Heart right ventricle (tissue), 16 donors: Measurements from ENCODE around the gene MYLK3. TPM values are rescaled to one million over a fixed set of nuclear protein-coding genes. Genes with fewer than 3 reads are reported as not detected.
A peak's percentile ranks its signal among the peaks of the same experiment; 100 is the strongest.

ENCODE experiments used
- ATAC-seq, 8 donors: fragments of 200-7000 bp; cut with Tn5 transposase; one replicate each; pipeline ENCODE4 v1.9.1; 2020; ENCODE audit warnings: mild to moderate bottlenecking in 8 of 8, moderate library complexity in 8 of 8, moderate number of reproducible peaks in 1 of 8
- DNase-seq, 2 donors: peaks; one replicate each; pipeline ENCODE4 v3.0.0-alpha.2; 2020
- H3K27ac ChIP-seq, 10 donors: fragments of 200-600 bp; sonication (generic) in 2 of 10; one replicate each; pipeline versions ENCODE4 v1.5.0 to v1.8.0; 2020 to 2022; ENCODE audit warnings: mild to moderate bottlenecking in 3 of 10
- H3K27me3 ChIP-seq, 7 donors: fragments of 200-600 bp; one replicate each; pipeline ENCODE4 v1.8.0; 2021 to 2022; ENCODE audit warnings: mild to moderate bottlenecking in 2 of 7
- H3K36me3 ChIP-seq, 9 donors: fragments of 200-600 bp; sonication (generic) in 1 of 9; one replicate each; pipeline versions ENCODE4 v1.5.0 to v1.8.0; 2020 to 2022; ENCODE audit warnings: mild to moderate bottlenecking in 2 of 9
- H3K4me1 ChIP-seq, 9 donors: fragments of 200-600 bp; sonication (generic) in 1 of 9; one replicate each; pipeline versions ENCODE4 v1.5.0 to v1.8.0; 2020 to 2022; ENCODE audit warnings: mild to moderate bottlenecking in 4 of 9
- H3K4me3 ChIP-seq, 10 donors: fragments of 200-600 bp; sonication (generic) in 2 of 10; one replicate each; pipeline versions ENCODE4 v1.5.0 to v1.8.0; 2020 to 2022; ENCODE audit warnings: mild to moderate bottlenecking in 7 of 10, moderate library complexity in 2 of 10
- H3K9me3 ChIP-seq, 11 donors: fragments of 200-600 bp in 10 of 11; sonication (generic) in 2 of 11; one replicate each; pipeline versions ENCODE4 v1.5.0 to v1.8.0; 2013 to 2022; ENCODE audit warnings: mild to moderate bottlenecking in 2 of 11, control low read depth in 1 of 11, moderate library complexity in 1 of 11
- CTCF ChIP-seq, 9 donors: fragments of 200-600 bp; sonication (generic) in 2 of 9; IDR thresholded peaks; one replicate each; pipeline versions ENCODE4 v1.5.0 to v1.8.0; 2021 to 2022; ENCODE audit warnings: antibody characterized with exemption in 9 of 9, mild to moderate bottlenecking in 5 of 9, moderate library complexity in 1 of 9
- WGBS, 2 donors: extraction: QIAGEN DNeasy Blood & Tissue Kit; methylation state at CpG; one replicate each; pipeline ENCODE4 v1.1.7; 2013; ENCODE audit warnings: inconsistent platforms in 1 of 2; 5-methylcytosine and 5-hydroxymethylcytosine counted together
- intact Hi-C, 10 donors: fragments of 100-400 bp; cut with DNase I; formaldehyde crosslinking; loops; one replicate each; pipeline versions ENCODE4 v1.11.1 to v1.14.2; 2022
- polyA plus RNA-seq, 2 donors: library from polyadenylated mRNA; stranded (reverse); fragments of 200-250 nt; gene quantifications; one replicate each; pipeline ENCODE4 v1.2.3, GENCODE V29; 2013
- total RNA-seq, 10 donors: library from RNA; stranded (reverse); fragmentation: NEBNext Ultra II Directional in 3 of 10; extraction: Animal tissue kit (Norgen Biotek cat#: 25700) in 3 of 10; gene quantifications; one replicate each; pipeline versions ENCODE4 v1.2.1 to v1.2.4, GENCODE V29; 2021 to 2023
- donor health status: Arrhythmogenic right ventricular cardiomyopathy.
- donor health status: ischemic (EF 13 %, LVEDD 7.1; RV severe dilation, severe dysfunction).
- donor health status: healthy with polysubstance abuse.
- donor health status: DM: no; HTN: yes; CAD: no.
- donor health status: DM: no; HTN: no; CAD: no.
- donor health status: ischemic (EF 25% LVEDD 6.9; RV normal size, moderate dysfunction).
- donor health status: ischemic (EF 25% LVEDD 5.7; RV mildly dilated, moderate dysfunction).
- donor health status: healthy.
- donor health status: DM: yes; HTN: yes; CAD: no.
- donor health status: Ischemic cardiomyopathy.
- donor health status: ischemic (EF 35%, LVEDD 5.7; RV mildly dilated, moderate dysfunction).
- donor health status: nonischemic (EF 11% LVEDD 7.7; RV severe dilation, severe dysfunction).
- donor health status: DM: yes; HTN: yes; CAD: no.
- donor health status: PGD.
- donor health status: ischemic (EF 29% LVEDD 5.4; RV normal size, mild dysfunction).
- donor health status: nonischemic (EF 23%, LVEDD 6.1; RV moderate dilation, normal function).

Gene MYLK3
- total and polyA plus RNA-seq, 12 donors: 63.5 to 458 (median 256) TPM

- peaks cover 0 to 31% (median 0%) of the 10 kb centered on the region in 9 donors for H3K36me3 ChIP-seq
- H3K27me3 ChIP-seq: no peaks in the 10 kb centered on the region
- DNase-seq: no peak
- ATAC-seq: peak in 2 of 8 donors; percentile 2 to 13
- H3K9me3 ChIP-seq: no peaks in the 10 kb centered on the region
- no peak overlapping the region for H3K4me3 ChIP-seq
- WGBS, 2 donors: 33 to 36% methylated on average over 12 of the region's 12 CpGs
- H3K4me1 ChIP-seq: peaks cover 6 to 62% (median 27%) of the 10 kb centered on the region in 9 donors
- TF ChIP-seq CTCF (IDR thresholded peaks at IDR 0.05): no peak
- intact Hi-C loops: no loop called here
- peak overlapping the region in 8 of 10 donors; percentile 10 to 53 (median 27) for H3K27ac ChIP-seq
Observed at GRCh38 chr16:46736695-46737094, 11.4 kb downstream of the MYLK3 start.

GRCh38 chr16:46733319-46733830 lies 14.8 kb downstream of the MYLK3 start:
- no peaks in the 10 kb centered on the region for H3K9me3 ChIP-seq
- WGBS, 2 donors: 65 to 79% methylated on average over 9 of the region's 9 CpGs
- H3K27ac ChIP-seq: peak overlapping the region in 5 of 10 donors; percentile 2 to 80 (median 71)
- no peak for TF ChIP-seq CTCF (IDR thresholded peaks at IDR 0.05)
- intact Hi-C loops: no loop called here
- H3K27me3 ChIP-seq: no peaks in the 10 kb centered on the region
- DNase-seq: no peak
- H3K4me3 ChIP-seq: no peak overlapping the region
- no peak for ATAC-seq
- peaks cover 9 to 68% (median 35%) of the 10 kb centered on the region in 9 donors for H3K4me1 ChIP-seq
- peaks cover 0 to 30% (median 0%) of the 10 kb centered on the region in 9 donors for H3K36me3 ChIP-seq

GRCh38 chr16:46732561-46732960 lies 15.6 kb downstream of the MYLK3 start:
- DNase-seq (no peak), ATAC-seq (peak in 1 of 8 donors; percentile 3)
- intact Hi-C loops: no loop called here
- Histone ChIP-seq H3K9me3 (no peaks in the 10 kb centered on the region), H3K4me3 (no peak overlapping the region), H3K4me1 (peaks cover 9 to 60% (median 33%) of the 10 kb centered on the region in 9 donors), H3K27ac (peak overlapping the region in 8 of 10 donors; percentile 25 to 80 (median 67)), H3K36me3 (peaks cover 0 to 30% (median 0%) of the 10 kb centered on the region in 9 donors), H3K27me3 (no peaks in the 10 kb centered on the region)
- no peak for TF ChIP-seq CTCF (IDR thresholded peaks at IDR 0.05)
- WGBS, 2 donors: 69 to 76% methylated on average over 4 of the region's 4 CpGs

GRCh38 chr16:46731691-46732555 lies 16.2 kb downstream of the MYLK3 start:
- no peaks in the 10 kb centered on the region for H3K27me3 ChIP-seq
- DNase-seq (peak; percentile 41 to 54), ATAC-seq (peak in 7 of 8 donors; percentile 7 to 72 (median 63))
- H3K4me3 ChIP-seq: no peak overlapping the region
- WGBS, 2 donors: 52 to 60% methylated on average over 23 of the region's 23 CpGs
- H3K36me3 ChIP-seq: peaks cover 0 to 33% (median 0%) of the 10 kb centered on the region in 9 donors
- TF ChIP-seq CTCF (IDR thresholded peaks at IDR 0.05): no peak
- H3K27ac ChIP-seq: peak overlapping the region in 9 of 10 donors; percentile 25 to 80 (median 65)
- intact Hi-C loops: no loop called here
- peaks cover 4 to 54% (median 30%) of the 10 kb centered on the region in 9 donors for H3K4me1 ChIP-seq
- no peaks in the 10 kb centered on the region for H3K9me3 ChIP-seq
